SKM-1 (cell line): ENCODE measurements around the gene CPLX1.
"Not testable (repeated sequence)": the region's sequence is repeated elsewhere in the genome, so short reads cannot be mapped to it uniquely, and the experiment has no call there.

Experiments
- DNase-seq: peaks from one replicate; lab custom pipeline; 2025; ENCODE audit not compliant: unreplicated experiment; lab: John Stamatoyannopoulos, UW

Gene CPLX1

DNA sequence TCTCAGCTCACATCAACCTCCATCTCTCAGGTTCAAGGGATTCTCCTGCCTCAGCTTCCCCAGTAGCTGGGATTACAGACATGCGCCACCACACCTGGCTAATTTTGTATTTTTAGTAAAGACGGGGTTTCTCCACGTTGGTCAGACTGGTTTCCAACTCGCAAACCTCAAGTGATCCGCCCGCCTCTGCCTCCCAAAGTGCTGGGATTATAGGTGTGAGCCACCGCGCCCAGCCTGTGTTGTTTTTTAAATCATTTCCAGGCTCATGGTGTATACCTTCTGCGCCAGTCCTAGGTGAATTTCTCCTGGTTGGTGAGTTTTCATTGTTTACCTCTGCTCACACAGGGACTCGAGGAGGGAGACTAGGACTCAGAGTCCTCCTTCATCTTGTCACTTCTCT is 45.7 kb downstream of the CPLX1 start:
- not testable (repeated sequence) for DNase-seq

DNA sequence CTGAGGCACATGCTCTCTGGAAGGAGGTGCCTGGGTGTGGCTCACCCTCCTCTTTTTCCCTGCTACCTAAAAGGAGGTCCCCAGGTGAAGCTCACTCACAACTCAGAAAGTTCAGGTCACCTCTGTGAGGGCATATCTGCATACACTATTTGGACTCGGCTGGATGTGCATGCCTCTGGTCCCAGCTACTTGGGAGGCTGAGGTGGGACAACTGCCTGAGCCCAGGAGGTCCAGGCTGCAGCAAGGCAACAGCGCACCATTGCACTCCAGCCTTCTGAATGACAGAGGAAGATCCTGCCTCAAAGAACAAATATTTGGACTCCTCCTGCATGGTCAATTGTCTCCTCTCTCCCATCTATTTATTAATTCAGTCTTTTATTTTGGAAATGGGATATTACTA is 46.4 kb downstream of the CPLX1 start:
- no peak for DNase-seq

DNA sequence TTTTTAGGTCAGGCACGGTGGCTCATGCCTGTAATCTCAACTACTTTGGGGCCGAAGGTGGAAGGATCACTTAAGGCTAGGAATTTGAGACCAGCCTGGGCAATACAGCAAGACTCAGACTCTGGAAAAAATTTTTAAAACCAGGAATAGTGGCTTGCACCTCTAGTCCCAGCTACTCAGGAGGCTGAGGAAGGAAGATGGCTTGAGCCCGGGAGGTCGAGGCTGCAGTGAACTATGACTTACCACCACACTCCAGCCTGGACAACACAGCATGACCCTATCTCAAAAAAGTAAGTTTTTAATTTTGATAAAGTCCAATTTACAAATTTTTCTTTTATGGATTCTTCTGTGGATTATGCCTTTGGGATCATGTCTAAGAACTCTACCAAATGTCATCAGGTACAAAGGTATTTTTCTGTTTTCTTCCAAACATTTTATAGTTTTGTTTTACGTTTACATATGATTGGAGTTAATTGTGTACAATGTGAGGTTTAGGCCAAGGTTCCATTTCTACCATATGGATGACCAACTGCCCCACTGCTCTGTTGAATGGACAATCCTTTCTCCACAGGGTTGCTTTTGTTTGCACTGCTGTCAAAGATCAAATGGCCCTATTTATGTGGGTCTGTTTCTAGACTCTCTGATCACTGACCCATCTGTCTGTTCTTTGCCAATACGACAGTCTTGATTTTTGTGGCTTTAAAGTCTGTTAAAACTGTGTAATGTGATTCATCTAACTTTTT is 48.2 kb downstream of the CPLX1 start:
- DNase-seq, result no peak

GRCh38 chr4:776743-777441 is 49.0 kb downstream of the CPLX1 start:
- no peak for DNase-seq

DNA sequence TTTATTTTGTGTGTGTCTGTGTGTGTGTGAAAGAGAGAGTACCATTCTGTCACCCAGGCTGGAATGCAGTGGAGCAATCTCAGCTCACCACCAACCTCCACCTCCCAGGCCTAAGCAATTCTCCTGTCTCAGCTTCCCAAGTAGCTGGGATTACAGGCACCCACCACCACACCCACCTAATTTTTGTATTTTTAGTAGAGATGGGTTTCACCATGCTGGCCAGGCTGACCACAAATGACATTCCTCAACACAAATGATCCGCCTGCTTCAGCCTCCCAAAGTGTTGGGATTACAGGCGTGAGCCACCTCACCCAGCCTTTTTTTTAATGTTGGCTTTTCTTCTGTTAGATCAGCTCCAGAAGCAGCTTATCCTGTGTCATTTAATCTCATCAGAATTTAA is 50.4 kb downstream of the CPLX1 start:
- DNase-seq, result not testable (repeated sequence)

GRCh38 chr4:774419-775092 is 51.4 kb downstream of the CPLX1 start:
- not testable (repeated sequence) for DNase-seq

DNA sequence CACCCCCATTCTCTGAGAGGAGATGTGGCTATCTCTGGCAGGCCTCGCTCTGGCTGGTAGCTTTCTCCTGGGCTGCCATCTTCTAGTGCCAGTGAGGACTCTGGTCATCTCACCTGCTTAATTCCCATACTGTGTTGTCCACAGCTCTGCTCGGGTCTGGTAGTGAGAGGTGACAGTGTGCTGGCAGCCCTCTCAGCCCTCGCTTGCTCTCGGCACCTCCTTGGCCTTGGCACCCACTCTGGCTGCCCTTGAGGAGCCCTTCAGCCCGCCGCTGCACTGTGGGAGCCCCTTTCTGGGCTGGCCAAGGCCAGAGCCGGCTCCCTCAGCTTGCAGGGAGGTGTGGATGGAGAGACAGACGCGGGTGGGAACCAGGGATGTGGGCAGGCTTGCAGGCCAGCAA is 52.7 kb downstream of the CPLX1 start:
- DNase-seq, result no peak

DNA sequence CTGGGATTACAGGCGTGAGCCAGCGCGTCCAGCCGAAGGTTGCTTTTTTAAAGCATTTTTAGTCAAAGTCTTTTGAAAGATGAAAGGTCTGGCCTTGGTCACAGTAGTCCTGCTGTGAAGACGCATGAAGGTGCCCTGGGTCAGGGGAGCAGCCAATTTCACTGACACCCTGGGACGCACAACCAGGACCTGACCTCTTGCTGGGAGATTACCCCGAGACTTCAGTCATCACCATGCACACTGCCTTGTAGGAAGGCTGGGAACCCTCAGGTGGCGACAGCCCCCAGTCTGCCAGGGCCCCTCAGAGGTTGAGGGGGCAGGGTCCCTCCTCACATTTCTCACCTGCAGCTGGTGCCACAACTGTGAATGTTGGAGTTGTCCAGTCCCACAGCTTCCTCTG is 53.2 kb downstream of the CPLX1 start:
- no peak for DNase-seq

- DNase-seq, result no peak
Measured at GRCh38 chr4:772118-772517, 53.8 kb downstream of the CPLX1 start.

DNA sequence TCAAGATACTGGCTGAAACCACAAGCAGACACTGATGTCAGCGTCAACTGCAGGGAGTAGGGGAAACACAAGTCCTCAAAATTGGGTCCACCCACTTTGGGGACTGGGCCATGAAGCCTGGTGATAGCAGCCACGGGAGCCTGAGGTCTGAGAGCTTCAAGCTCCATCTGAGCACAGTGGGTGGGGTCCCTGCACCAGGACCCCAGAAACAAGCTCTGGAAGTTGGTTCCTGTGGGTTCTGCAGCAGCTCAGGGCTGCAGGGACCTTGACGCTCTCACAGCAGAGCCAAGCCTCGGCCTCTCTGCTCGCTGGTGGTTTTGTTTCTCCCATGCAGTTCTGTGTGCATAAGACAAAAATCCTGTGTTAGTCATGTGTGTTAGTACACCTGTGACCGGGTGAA is 54.5 kb downstream of the CPLX1 start:
- DNase-seq, result no peak

DNA sequence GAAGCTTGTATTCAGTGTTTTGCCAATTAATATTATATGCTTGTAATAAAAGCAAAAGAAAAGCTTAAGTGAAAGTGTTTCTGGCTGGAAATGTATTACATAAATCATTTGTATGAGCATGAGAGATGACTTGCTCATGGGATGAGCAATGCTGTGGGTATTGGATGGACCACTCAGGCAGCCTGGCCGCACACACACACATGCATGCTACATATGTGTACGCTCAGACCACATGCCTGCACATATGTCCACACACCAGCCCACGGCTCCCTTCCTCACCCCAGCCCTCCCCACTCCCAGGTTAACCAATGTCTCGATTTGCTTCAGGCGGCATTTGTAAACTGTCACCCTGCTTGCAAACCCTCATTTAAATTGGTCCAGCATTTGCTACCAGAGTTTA is 55.9 kb downstream of the CPLX1 start:
- no peak for DNase-seq

- DNase-seq, result no peak
Measured at GRCh38 chr4:769511-769910, 56.4 kb downstream of the CPLX1 start.

DNA sequence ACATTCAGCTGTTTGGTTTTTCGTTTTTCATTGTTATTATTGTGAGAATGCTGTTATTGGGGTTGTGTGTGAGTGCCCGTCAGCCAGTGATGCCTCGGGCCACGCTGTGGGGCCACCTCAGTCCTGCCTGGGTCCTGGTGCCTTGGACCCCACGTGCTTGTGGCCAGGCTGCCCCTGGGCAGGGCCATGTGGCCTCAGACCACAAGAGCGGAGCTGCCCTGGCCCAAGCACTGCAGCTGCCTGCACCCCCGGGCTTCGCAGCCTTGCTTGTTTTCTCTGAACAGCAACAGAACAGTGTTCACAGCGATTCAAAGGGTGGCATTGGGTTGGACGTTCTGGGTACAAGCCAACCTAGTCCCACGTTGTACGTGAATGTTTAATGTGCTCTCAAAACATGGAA is 56.9 kb downstream of the CPLX1 start:
- no peak for DNase-seq

- DNase-seq, result no peak
Measured at GRCh38 chr4:768076-768475, 57.9 kb downstream of the CPLX1 start.

- DNase-seq, result no peak
Measured at GRCh38 chr4:766559-767283, 59.2 kb downstream of the CPLX1 start.

DNA sequence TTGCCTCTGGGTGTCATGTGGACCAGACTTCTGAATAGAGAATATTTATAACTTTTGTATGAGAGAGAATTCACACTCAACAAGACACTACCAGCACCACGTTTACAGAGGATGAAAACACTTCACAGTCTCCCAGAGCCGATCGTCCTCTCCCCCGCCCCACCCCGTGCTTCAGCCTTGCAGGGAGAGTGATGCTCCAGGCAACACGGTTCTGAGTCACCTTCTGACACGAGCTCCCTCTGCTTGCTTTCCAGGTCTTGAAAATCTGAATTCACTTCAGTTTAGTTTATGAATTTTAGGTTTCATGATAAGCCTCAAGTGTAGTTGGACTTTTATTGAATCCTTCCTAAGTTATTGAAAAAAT is 59.8 kb downstream of the CPLX1 start:
- DNase-seq, result no peak

DNA sequence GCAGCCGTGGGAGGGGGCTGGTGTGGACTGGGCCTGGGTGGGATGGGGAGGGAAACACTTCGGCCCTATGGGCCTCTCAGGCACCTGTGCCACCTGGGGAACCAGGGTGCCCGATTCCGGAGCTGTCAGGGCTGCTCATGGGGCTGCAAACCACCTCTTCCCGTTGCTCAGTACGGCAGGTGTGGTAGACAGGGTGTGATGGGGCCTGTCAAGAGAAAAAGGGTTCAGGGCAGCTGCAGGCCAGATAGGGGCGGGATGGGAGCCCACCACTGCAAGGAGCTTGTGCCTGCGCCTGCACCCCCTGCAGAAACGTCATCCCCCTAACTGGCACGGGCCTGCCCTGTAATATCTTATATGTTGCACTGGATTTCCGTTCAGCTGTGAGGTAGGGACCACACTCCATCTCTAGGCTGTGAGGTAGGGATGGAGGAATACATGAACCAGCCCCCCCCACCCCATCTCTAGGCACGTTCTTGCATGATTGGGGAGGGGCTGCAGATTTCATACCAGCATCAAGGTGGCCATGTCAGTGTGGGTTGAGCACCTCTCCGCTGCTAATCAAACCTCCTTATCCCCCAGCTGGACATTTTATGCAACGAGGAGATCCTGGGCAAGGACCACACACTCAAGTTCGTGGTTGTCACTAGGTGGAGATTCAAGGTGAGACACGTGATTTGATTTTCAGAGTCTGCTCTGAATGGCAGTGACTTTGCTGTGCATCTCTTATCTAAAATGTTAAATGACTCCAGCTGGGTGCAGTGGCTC is 61.3 kb downstream of the CPLX1 start:
- DNase-seq, result no peak

- no peak for DNase-seq
Measured at GRCh38 chr4:763922-764321, 62.0 kb downstream of the CPLX1 start.

DNA sequence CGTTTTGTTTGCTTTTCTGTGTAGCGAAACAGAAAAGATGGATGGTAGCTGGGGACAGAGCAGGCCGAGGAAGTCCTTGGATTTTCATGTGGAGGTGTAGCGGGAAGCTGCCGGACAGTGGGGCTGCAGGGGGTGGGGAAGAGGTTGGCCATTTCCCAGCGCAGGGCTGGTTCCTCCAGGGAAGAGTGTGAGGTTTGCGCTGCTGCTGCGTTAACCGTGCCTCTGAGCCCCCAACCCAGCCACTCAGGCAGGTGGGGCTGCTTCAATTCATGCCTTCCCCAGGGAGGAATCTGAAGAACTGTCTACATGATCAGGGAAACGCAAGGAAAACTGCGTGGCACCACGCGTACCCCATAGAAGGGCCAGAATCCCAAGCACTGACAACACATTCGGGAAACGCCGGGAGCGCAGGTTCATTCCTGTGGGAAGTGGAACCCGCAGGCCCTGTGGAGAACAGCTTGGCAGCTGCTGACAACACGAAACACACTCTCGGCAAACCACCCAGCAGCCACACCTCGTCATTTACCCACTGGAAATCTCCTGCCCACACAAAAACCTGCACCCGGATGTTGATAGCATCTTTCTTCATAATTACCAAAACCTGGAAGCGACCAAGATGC is 62.6 kb downstream of the CPLX1 start:
- DNase-seq, result no peak
